T-helper 17 cell (primary cell): Measurements from ENCODE around the gene CNGA1. TPM values are rescaled to one million over a fixed set of nuclear protein-coding genes. Genes with fewer than 3 reads are reported as not detected.
"Not testable (repeated sequence)": the region's sequence is repeated elsewhere in the genome, so short reads cannot be mapped to it uniquely, and the experiment has no call there.

Experiments used
- ATAC-seq: fragments of 150-1000 bp; cut with Tn5 transposase; 2 replicates; pipeline ENCODE4 v1.10.0; 2021; ENCODE audit warnings: mild to moderate bottlenecking, moderate library complexity
- DNase-seq, 3 donors: peaks; one replicate each; pipeline versions ENCODE4 v3.0.0 to v3.0.0-alpha.2; 2020 to 2021
- H3K9me3 ChIP-seq: one replicate; pipeline ENCODE4 v1.7.0; 2013; ENCODE audit warnings: low read length, mild to moderate bottlenecking; ENCODE audit not compliant: control insufficient read depth, poor library complexity, severe bottlenecking
- H3K27ac Mint-ChIP-seq: one replicate; pipeline ENCODE4 v1.8.0; 2022; ENCODE audit warnings: mild to moderate bottlenecking, moderate library complexity, mixed read lengths
- H3K27me3 Mint-ChIP-seq: one replicate; pipeline ENCODE4 v1.8.0; 2022; ENCODE audit warnings: mixed read lengths
- H3K36me3 Mint-ChIP-seq: one replicate; pipeline ENCODE4 v1.8.0; 2022; ENCODE audit warnings: low read depth, mixed read lengths
- H3K4me1 Mint-ChIP-seq: one replicate; pipeline ENCODE4 v1.8.0; 2022; ENCODE audit warnings: mild to moderate bottlenecking, mixed read lengths
- H3K4me3 Mint-ChIP-seq: one replicate; pipeline ENCODE4 v1.8.0; 2022; ENCODE audit warnings: mild to moderate bottlenecking, moderate library complexity, mixed read lengths
- total RNA-seq, 4 donors: library from RNA in 2 of 4; stranded (reverse) in 2 of 4; gene quantifications; one replicate each; pipeline ENCODE4 v1.2.3 and lab custom pipeline; 2022 to 2026

Gene CNGA1
- total RNA-seq, 2 donors from 2014 or later: not detected

DNA sequence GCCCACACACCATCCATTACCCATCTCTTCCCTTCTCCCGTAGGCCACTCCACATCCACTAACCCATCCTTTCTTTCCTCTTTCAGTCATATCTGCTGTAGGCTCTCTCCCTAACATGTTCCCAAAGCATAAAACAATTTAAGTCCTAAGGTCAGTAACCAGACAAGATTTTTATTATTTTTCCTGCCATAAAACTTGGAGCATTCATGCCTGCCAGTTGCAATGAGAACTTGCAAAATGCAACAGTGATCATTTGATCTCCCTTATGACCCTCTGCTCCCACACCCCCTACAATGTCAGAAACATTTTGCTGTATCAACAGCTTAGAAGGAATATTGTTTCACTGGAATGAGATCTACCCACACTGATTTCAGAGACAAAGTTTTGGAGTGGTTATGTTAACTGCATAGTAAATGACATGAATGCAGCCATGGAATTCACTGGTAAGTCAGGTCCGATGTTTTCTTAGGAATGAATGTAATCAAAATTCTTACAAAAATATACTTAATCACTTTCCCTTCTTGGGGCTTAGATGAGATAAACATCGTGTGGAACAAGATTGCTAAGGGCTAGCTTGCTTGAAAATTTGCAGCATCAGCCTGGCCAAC is 5.8 kb upstream of the CNGA1 start:
- Mint-ChIP-seq H3K36me3 (peaks cover 8% of the 10 kb centered on the region), H3K27ac (no peak overlapping the region), H3K4me3 (no peak overlapping the region), H3K27me3 (peaks cover 30% of the 10 kb centered on the region), H3K4me1 (peaks cover 5% of the 10 kb centered on the region)
- no peaks in the 10 kb centered on the region for H3K9me3 ChIP-seq
- ATAC-seq (no peak), DNase-seq (no peak)

DNA sequence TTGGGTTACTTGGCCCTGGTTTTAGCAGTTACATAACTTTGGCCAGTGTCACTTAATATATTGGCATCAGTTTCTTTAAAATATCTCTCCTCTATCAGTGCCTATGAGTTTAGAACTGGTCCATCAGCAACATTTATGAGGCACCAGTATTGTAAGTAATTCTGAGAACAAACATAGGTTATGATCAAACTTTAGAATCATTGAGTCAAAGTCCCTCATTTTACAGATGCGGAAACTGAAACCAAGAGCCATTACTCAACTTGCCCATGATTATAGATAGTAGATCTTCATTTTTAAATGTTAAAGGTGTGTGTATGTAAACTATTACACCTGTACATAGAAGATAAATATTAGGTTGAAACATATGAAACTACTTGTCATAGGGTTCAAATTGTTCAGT is 4.6 kb upstream of the CNGA1 start:
- no peak for ATAC-seq
- DNase-seq: no peak
- Mint-ChIP-seq H3K27ac (no peak overlapping the region), H3K36me3 (peaks cover 8% of the 10 kb centered on the region), H3K4me1 (peaks cover 5% of the 10 kb centered on the region), H3K4me3 (no peak overlapping the region), H3K27me3 (peaks cover 31% of the 10 kb centered on the region)
- no peaks in the 10 kb centered on the region for H3K9me3 ChIP-seq

DNA sequence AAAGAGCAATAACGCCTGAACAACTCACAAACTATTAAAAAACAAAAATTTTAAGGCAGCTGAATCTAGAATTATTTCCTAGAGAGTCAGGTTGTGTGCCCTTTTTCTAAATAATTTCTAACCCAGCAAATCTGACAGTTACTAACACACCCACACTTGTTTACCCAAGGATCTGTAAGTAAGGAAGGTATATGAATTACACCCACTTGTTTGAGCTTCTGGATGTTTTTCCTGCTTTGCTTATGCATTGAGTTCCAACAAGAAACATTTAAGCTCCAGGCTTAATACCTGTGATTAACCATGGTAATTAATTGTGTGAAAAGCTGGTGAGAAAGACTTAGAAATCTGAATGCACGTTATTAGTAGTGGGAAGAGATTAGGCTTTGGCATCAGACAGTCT is 1.6 kb upstream of the CNGA1 start:
- no peak for ATAC-seq
- Mint-ChIP-seq H3K27me3 (peaks cover 28% of the 10 kb centered on the region), H3K36me3 (peaks cover 3% of the 10 kb centered on the region)

DNA sequence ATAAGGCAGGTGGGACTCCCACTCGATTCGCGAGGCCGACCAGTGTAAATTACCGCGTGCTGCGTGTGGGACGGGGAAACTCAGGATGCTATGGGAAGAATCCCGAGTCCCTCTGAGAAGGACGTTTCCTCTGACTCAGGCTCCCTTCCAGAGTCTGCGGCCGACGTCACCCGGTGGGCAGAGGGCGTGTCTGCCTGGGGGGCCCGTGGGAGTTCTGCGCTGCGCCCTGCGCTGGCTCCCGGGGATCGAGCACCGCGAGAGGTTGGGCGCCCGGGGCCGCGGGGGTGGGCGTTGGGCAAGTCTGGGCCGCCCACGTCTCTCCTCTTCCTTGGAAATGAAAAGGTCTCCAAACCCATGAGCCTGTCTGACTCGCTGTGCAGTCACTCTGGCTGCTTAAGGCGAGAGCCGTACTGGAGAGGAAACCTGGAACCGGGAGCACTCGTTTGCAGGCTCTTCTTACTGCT is 659 bp upstream of the CNGA1 start:
- peak; percentile 14 for ATAC-seq
- H3K4me1 Mint-ChIP-seq: peaks cover 11% of the 10 kb centered on the region
- no peak overlapping the region for H3K27ac Mint-ChIP-seq
- H3K36me3 Mint-ChIP-seq: peaks cover 4% of the 10 kb centered on the region
- peak in 1 of 3 donors; percentile 12 for DNase-seq
- H3K27me3 Mint-ChIP-seq: peaks cover 30% of the 10 kb centered on the region
- H3K9me3 ChIP-seq: no peaks in the 10 kb centered on the region
- peak overlapping the region; percentile 93 for H3K4me3 Mint-ChIP-seq

More for the DNA sequence above, 1.6 kb upstream of the CNGA1 start:
- Mint-ChIP-seq H3K27ac (no peak overlapping the region), H3K4me1 (peaks cover 11% of the 10 kb centered on the region), H3K4me3 (peak overlapping the region; percentile 93)
- no peaks in the 10 kb centered on the region for H3K9me3 ChIP-seq
- no peak for DNase-seq

DNA sequence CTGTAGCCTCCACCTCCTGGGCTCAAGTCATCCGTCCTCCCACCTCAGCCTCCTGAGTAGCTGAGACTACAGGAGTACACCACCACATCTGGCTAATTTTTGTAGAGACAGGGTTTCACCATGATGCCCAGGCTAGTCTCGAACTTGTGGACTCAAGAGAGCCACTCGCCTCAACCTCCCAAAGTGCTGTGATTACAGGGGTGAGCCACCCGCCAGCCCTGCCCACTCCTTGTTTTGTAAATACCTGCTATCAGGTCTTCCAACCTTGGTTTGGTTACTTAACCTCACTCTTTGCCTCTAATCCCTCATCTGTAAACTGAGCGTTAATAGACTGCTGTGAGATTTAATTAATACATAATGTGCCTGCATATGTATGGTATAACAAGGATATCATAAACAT is 803 bp downstream of the CNGA1 start:
- no peak for ATAC-seq
- peaks cover 8% of the 10 kb centered on the region for H3K4me1 Mint-ChIP-seq
- H3K4me3 Mint-ChIP-seq: peak overlapping the region; percentile 93
- no peaks in the 10 kb centered on the region for H3K9me3 ChIP-seq
- DNase-seq: no peak
- H3K36me3 Mint-ChIP-seq: peaks cover 2% of the 10 kb centered on the region
- peaks cover 39% of the 10 kb centered on the region for H3K27me3 Mint-ChIP-seq
- peak overlapping the region; percentile 34 for H3K27ac Mint-ChIP-seq

DNA sequence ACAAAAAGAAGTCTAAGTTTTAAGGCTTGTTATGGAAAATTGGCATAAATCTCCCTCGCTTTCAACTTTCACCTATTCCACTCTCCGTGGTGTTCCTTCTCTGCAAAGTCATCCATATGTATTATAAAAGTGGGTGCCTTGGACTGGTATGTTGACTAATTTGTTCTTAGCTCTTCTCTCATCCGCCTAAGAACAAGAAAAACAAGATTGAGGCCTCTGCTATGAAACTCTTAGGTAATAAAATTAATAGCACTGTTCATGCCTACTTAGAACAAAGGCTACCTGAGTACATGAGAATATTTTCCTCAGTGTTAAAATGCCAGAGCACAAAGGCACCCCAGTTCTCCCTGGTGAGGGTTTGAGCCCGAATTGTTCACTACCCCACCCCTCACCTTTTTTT is 1.3 kb downstream of the CNGA1 start:
- H3K27ac Mint-ChIP-seq: no peak overlapping the region
- H3K27me3 Mint-ChIP-seq: peaks cover 43% of the 10 kb centered on the region
- H3K36me3 Mint-ChIP-seq: peaks cover 2% of the 10 kb centered on the region
- peaks cover 8% of the 10 kb centered on the region for H3K4me1 Mint-ChIP-seq
- no peak overlapping the region for H3K4me3 Mint-ChIP-seq
- no peaks in the 10 kb centered on the region for H3K9me3 ChIP-seq
- ATAC-seq: no peak
- DNase-seq: no peak

DNA sequence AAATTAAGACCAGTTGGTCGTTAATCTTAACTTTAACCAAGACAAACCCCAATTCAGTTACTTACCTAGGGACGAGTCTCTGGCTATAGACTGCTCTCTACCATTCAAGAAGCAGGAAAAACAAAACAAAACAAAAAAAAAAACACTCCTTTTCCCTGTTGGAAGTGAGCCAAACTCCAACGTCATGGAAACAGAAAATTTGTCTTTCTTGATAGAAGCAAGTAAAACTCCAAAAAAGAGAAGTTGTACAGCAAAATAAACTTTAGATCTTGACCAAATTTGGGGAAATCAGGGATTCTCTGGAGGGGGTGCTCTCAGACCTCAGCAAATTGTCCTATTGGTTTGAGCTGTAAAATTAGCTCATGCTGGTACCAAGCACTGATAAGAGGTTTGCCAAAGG is 3.7 kb downstream of the CNGA1 start:
- H3K9me3 ChIP-seq: no peaks in the 10 kb centered on the region
- ATAC-seq (no peak), DNase-seq (no peak)
- Mint-ChIP-seq H3K4me1 (peaks cover 8% of the 10 kb centered on the region), H3K4me3 (no peak overlapping the region), H3K36me3 (peaks cover 2% of the 10 kb centered on the region), H3K27ac (no peak overlapping the region), H3K27me3 (peaks cover 37% of the 10 kb centered on the region)

DNA sequence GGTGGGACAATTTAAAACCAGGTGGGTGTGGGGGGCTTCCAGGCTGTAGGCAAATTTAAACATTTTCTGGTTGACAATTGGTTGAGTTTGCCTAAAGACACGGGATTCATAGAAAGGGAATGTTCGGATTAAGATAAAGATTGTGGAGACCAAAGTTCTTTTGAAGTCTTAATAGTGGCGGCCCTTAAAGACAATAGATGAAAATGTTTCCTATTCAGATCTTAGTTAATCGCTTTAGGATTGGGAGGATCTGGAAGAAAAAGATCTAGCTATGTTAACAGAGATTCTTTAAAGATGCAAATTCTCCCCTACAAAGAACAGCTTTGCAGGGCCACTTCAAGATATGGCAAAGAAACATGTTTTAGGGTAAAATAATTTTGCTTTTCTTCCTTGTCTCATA is 4.8 kb downstream of the CNGA1 start:
- no peak overlapping the region for H3K27ac Mint-ChIP-seq
- DNase-seq (no peak), ATAC-seq (no peak)
- H3K9me3 ChIP-seq: no peaks in the 10 kb centered on the region
- peaks cover 2% of the 10 kb centered on the region for H3K36me3 Mint-ChIP-seq
- peaks cover 33% of the 10 kb centered on the region for H3K27me3 Mint-ChIP-seq
- H3K4me3 Mint-ChIP-seq: no peak overlapping the region
- peaks cover 6% of the 10 kb centered on the region for H3K4me1 Mint-ChIP-seq

DNA sequence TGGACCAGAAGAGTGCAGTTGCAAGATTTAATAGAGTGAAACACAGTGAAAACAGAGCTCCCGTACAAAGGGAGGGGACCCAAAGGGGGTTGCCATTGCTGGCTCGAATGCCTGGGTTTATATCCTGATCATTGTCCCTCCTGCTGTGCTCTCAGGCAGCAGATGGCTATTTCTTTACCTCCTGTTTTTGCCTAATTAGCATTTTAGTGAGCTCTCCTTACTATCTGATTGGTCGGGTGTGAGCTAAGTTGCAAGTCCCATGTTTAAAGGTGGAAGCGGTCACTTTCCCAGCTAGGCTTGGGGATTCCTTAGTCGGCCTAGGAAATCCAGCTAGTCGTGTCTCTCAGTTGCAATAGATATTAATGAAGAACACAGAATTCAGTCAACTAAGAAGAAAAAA is 5.6 kb downstream of the CNGA1 start:
- H3K9me3 ChIP-seq, H3K27ac Mint-ChIP-seq, ATAC-seq: not testable (repeated sequence)

DNA sequence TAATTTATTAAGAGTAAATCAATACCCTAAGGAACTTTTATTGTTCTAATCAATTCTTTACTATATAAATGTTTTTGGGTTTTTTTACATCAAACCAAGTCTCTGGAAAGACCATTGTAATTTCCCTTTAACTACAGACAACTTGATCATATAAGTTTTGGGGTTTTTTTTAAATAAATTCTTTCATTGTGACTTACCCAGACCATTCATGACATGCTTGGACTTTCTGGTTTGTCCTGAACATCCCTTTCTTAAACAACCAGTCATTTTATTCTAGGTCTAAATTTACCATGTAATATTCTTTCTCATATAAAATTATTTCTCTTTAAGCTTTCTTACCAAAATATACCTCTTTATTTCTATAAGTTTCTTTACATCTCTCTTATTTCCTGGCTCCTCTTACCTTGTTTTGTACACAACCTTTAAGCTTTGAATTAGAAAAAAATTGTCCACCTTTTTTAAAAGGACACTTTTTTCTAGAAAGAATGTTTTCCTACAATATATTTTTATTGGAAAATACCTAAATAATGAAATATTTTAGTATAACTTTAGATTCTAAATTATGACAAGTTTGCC is 8.4 kb downstream of the CNGA1 start:
- Mint-ChIP-seq H3K4me3 (no peak overlapping the region), H3K27me3 (peaks cover 24% of the 10 kb centered on the region), H3K4me1 (no peaks in the 10 kb centered on the region), H3K36me3 (peaks cover 2% of the 10 kb centered on the region), H3K27ac (no peak overlapping the region)
- ATAC-seq: no peak
- no peak for DNase-seq
- no peaks in the 10 kb centered on the region for H3K9me3 ChIP-seq

More for the DNA sequence above, 5.6 kb downstream of the CNGA1 start:
- H3K4me3 Mint-ChIP-seq, H3K36me3 Mint-ChIP-seq, DNase-seq, H3K4me1 Mint-ChIP-seq: not testable (repeated sequence)
- H3K27me3 Mint-ChIP-seq: peaks cover 33% of the 10 kb centered on the region

DNA sequence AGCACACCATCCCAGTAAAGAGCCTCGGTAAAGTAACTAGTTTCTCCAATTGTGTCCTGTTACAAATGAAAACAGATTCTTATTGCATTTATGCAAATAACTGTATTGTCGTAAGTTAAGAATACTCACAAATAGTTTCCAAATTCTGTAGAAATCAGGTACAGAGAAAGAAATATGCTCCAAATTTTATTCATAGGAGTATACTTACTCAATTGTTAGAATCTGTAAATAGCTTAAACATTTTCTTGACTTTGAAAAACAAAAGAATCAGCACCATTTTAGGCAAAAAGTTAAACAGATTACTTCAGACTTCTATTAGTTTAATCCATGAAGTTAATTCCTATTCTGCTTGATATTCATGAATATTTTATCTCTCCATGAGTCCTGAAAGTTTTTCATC is 10.7 kb downstream of the CNGA1 start:
- no peak for DNase-seq
- H3K4me3 Mint-ChIP-seq: no peak overlapping the region
- no peaks in the 10 kb centered on the region for H3K36me3 Mint-ChIP-seq
- H3K27me3 Mint-ChIP-seq: peaks cover 5% of the 10 kb centered on the region
- no peaks in the 10 kb centered on the region for H3K4me1 Mint-ChIP-seq
- H3K27ac Mint-ChIP-seq: no peak overlapping the region
- H3K9me3 ChIP-seq: no peaks in the 10 kb centered on the region
- no peak for ATAC-seq

DNA sequence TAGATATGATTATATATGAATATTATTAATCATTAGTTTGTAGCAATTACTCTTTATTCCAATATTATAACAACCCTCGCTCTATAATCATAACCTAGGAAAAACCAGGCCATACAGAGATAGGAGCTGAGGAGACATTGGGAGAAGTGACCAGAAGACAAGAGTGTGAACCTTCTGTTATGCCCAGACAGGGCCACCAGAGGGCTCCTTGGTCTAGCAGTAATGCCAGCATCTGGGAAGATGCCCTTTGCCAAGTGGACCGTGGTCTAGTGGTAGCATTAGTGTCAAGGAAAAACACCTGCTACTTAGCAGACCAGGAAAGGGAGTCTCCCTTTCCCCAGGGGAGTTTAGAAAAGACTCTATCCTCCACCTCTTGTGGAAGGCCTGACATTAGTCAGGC is 12.9 kb downstream of the CNGA1 start:
- ATAC-seq, DNase-seq, H3K27me3 Mint-ChIP-seq, H3K36me3 Mint-ChIP-seq, H3K4me1 Mint-ChIP-seq, H3K4me3 Mint-ChIP-seq, H3K9me3 ChIP-seq, H3K27ac Mint-ChIP-seq: not testable (repeated sequence)

DNA sequence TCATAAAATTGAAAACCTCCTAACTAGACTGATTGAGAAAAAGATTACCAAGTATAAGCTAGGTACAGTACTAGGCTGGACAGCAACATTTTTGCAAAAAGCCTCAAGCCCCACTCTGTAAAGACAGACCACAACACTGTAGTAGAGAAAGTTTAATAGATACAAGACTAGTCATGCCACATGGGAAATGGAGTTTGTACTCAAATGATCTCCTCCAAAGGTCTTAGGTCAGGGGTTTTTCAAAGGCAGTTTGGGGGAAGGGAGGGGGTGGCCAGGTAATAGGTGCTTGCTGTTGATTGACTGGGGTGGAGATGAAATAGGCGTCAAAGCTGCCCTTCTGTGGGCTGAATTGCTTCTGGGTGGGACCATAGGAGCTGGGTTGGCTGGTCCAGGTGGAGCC is 14.2 kb downstream of the CNGA1 start:
- Mint-ChIP-seq H3K27ac (peak overlapping the region; percentile 37), H3K4me1 (no peaks in the 10 kb centered on the region), H3K27me3 (peaks cover 8% of the 10 kb centered on the region), H3K4me3 (no peak overlapping the region), H3K36me3 (no peaks in the 10 kb centered on the region)
- DNase-seq: no peak
- H3K9me3 ChIP-seq: no peaks in the 10 kb centered on the region
- no peak for ATAC-seq

DNA sequence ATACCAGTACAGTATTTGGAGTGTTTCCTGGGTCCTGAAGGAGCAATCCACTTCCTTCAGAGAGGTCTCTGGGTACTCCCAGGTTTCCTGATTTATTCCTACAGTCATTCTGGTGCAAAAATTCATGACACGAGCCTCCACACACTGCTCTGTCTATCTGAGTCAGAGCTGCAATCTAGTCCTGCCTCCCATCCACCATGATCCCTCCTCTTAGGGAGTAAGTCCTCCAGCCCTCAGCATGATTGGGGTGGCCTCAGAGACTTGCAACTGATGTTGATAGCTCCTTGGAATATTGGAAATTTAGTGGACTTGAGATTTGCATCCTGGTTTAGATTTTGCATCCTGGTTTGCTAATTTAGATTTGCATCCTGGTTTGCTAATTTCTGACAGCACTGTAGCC is 20.5 kb downstream of the CNGA1 start:
- peaks cover 8% of the 10 kb centered on the region for H3K27me3 Mint-ChIP-seq
- no peak overlapping the region for H3K4me3 Mint-ChIP-seq
- no peaks in the 10 kb centered on the region for H3K36me3 Mint-ChIP-seq
- no peak overlapping the region for H3K27ac Mint-ChIP-seq
- H3K4me1 Mint-ChIP-seq: no peaks in the 10 kb centered on the region
- ATAC-seq (no peak), DNase-seq (no peak)
- no peaks in the 10 kb centered on the region for H3K9me3 ChIP-seq
